KMS-11 (cell line): ENCODE results near the gene SLC6A17.

Experiments used
- H2AFZ ChIP-seq: fragments of 200-600 bp; sonication (generic); 2 replicates; pipeline ENCODE4 v1.6.1; 2016; ENCODE audit warnings: antibody characterized with exemption, mixed run types, low read depth
- H3K27ac ChIP-seq: fragments of 200-600 bp; sonication (generic); 2 replicates; pipeline ENCODE4 v1.6.1; 2016; ENCODE audit warnings: mild to moderate bottlenecking, mixed run types
- H3K27me3 ChIP-seq: fragments of 200-600 bp; sonication (generic); 2 replicates; pipeline ENCODE4 v1.6.1; 2017; ENCODE audit warnings: mild to moderate bottlenecking, low read depth, mixed run types, moderate library complexity; ENCODE audit not compliant: insufficient read depth
- H3K36me3 ChIP-seq: fragments of 200-600 bp; sonication (generic); 2 replicates; pipeline ENCODE4 v1.6.1; 2017; ENCODE audit warnings: mild to moderate bottlenecking, mixed run types; ENCODE audit not compliant: insufficient read depth
- H3K4me1 ChIP-seq: fragments of 200-600 bp; sonication (generic); 2 replicates; pipeline ENCODE4 v1.6.1; 2016; ENCODE audit warnings: mild to moderate bottlenecking, low read depth, mixed run types; ENCODE audit not compliant: poor library complexity, severe bottlenecking
- H3K4me2 ChIP-seq: fragments of 200-600 bp; sonication (generic); 2 replicates; pipeline ENCODE4 v1.7.0; 2016; ENCODE audit warnings: mild to moderate bottlenecking, mixed run types
- H3K4me3 ChIP-seq: fragments of 200-600 bp; sonication (generic); IDR thresholded peaks from 2 replicates; pipeline ENCODE4 v1.6.1; 2017; ENCODE audit warnings: low read depth, low read length, mixed read lengths; ENCODE audit not compliant: insufficient read depth
- H3K79me2 ChIP-seq: fragments of 200-600 bp; sonication (generic); 2 replicates; pipeline ENCODE4 v1.6.1; 2016; ENCODE audit warnings: low read depth, mixed run types; ENCODE audit not compliant: insufficient read depth
- H3K9ac ChIP-seq: fragments of 200-600 bp; sonication (generic); 2 replicates; pipeline ENCODE4 v1.6.1; 2016; ENCODE audit warnings: mild to moderate bottlenecking, mixed run types
- H4K20me1 ChIP-seq: fragments of 200-600 bp; sonication (generic); 2 replicates; pipeline ENCODE4 v1.6.1; 2016; ENCODE audit warnings: mild to moderate bottlenecking, mixed run types; ENCODE audit not compliant: insufficient read depth
- TF ChIP-seq, protein P1 (sequence below): fragments of 200-600 bp; sonication (generic); conservative IDR thresholded peaks from 2 replicates; pipeline ENCODE4 v1.6.1; 2017; ENCODE audit warnings: low read depth, mild to moderate bottlenecking, antibody characterized with exemption, low read length, moderate library complexity, mixed read lengths

SLC6A17 gene

GRCh38 chr1:110150330-110151174 lies at the start of gene SLC6A17:
Gene SLC6A17, plus strand, starts transcription at chr1:110150494. Its CDS starts 16,436 bp downstream, at chr1:110166930.
- Histone ChIP-seq H3K4me3 (no peak within 1 kb of the TSS), H3K79me2 (no peaks in the 10 kb centered on the region), H3K4me2 (no peak within 1 kb of the TSS), H3K27me3 (no peaks in the 10 kb centered on the region; the same call in 1 of the 2 replicates), H3K4me1 (no peaks in the 10 kb centered on the region), H3K9ac (no peak within 1 kb of the TSS), H2AFZ (no peak within 1 kb of the TSS), H4K20me1 (no peaks in the 10 kb centered on the region), H3K27ac (no peak within 1 kb of the TSS), H3K36me3 (no peaks in the 10 kb centered on the region)
- TF ChIP-seq, protein P1, sequence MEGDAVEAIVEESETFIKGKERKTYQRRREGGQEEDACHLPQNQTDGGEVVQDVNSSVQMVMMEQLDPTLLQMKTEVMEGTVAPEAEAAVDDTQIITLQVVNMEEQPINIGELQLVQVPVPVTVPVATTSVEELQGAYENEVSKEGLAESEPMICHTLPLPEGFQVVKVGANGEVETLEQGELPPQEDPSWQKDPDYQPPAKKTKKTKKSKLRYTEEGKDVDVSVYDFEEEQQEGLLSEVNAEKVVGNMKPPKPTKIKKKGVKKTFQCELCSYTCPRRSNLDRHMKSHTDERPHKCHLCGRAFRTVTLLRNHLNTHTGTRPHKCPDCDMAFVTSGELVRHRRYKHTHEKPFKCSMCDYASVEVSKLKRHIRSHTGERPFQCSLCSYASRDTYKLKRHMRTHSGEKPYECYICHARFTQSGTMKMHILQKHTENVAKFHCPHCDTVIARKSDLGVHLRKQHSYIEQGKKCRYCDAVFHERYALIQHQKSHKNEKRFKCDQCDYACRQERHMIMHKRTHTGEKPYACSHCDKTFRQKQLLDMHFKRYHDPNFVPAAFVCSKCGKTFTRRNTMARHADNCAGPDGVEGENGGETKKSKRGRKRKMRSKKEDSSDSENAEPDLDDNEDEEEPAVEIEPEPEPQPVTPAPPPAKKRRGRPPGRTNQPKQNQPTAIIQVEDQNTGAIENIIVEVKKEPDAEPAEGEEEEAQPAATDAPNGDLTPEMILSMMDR: no peak

DNA sequence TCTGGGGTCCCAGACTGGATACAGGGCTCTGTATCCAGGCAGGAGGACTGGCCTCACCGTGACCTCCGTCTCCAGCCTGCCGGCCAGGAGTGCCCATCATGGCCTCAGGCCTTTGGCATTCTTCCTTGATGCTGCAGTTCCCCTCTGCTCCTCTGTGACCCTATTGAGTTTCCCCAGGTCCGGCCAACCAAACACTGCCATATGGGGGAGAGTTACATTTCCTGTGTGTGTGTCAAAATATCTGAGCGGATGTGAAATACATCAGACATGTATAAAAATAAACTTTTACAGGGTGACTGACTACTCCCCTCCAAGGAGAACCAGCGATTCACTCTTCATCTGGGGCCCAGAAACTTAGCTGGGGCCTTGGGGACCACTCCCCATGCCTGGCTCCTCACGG lies 48.2 kb upstream of the SLC6A17 start:
- TF ChIP-seq, protein P1: no peak
- no peaks in the 10 kb centered on the region for H3K79me2 ChIP-seq
- no peak overlapping the region for H3K4me2 ChIP-seq
- no peak overlapping the region for H3K9ac ChIP-seq
- peaks cover 3% of the 10 kb centered on the region for H3K4me1 ChIP-seq
- H3K27ac ChIP-seq: no peak overlapping the region
- H3K36me3 ChIP-seq: no peaks in the 10 kb centered on the region
- H3K27me3 ChIP-seq: no peaks in the 10 kb centered on the region
- H3K4me3 ChIP-seq: no peak overlapping the region
- no peak overlapping the region for H2AFZ ChIP-seq
- H4K20me1 ChIP-seq: no peaks in the 10 kb centered on the region

- no peak overlapping the region for H3K4me2 ChIP-seq
- peaks cover 3% of the 10 kb centered on the region for H3K4me1 ChIP-seq
- no peaks in the 10 kb centered on the region for H4K20me1 ChIP-seq
- peak overlapping the region; percentile 78 for H2AFZ ChIP-seq
- H3K27me3 ChIP-seq: 0 out of 2 replicates have a peak, but pooled peaks cover 2% of the 10 kb centered on the region
- TF ChIP-seq, protein P1: peak; percentile 98
- H3K27ac ChIP-seq: no peak overlapping the region
- H3K4me3 ChIP-seq: no peak overlapping the region
- H3K79me2 ChIP-seq: no peaks in the 10 kb centered on the region
- no peaks in the 10 kb centered on the region for H3K36me3 ChIP-seq
- H3K9ac ChIP-seq: no peak overlapping the region
Observed at GRCh38 chr1:110106013-110106941, 44.0 kb upstream of the SLC6A17 start.

DNA sequence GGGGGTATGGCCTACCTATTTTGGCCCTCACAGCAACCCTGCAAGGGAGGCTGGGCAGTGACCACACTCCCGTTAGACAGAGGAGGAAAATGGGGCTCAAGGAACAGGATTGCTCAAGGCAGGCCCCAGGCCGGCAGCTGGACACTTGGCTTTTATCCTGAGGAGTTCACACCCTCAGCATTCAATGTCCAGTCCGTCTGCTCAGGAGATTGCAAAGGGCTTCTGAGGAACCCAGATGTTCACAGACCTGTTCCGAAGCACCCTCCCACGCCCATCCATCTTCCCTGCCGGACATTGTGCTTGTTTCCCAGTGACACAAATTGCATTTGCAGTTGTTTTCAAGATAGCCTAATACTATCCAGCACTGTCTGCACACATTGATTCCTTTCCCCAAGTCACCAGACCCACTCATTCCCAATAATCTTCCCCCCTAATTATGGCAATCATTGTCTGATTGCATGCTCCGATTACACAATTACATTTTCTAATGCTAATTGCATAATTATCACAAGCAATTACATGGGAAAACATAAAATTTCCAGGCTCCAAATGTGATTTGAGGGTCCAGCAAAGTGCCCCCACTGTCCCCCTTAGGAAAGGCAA lies 42.3 kb upstream of the SLC6A17 start:
- Histone ChIP-seq H3K27me3 (peaks cover 12% of the 10 kb centered on the region), H3K36me3 (no peaks in the 10 kb centered on the region), H2AFZ (no peak overlapping the region), H4K20me1 (no peaks in the 10 kb centered on the region), H3K4me3 (no peak overlapping the region), H3K79me2 (no peaks in the 10 kb centered on the region), H3K4me2 (no peak overlapping the region), H3K9ac (no peak overlapping the region), H3K4me1 (peaks cover 3% of the 10 kb centered on the region), H3K27ac (no peak overlapping the region)
- TF ChIP-seq, protein P1: no peak
